SIG-M5 treated with dmso at 0.1 percent for 504 hours (cell line): Measurements from ENCODE around the gene BDP1.
"Not testable (repeated sequence)": the region's sequence is repeated elsewhere in the genome, so short reads cannot be mapped to it uniquely, and the experiment has no call there.

Experiments
- DNase-seq: peaks from one replicate; lab custom pipeline; 2025; ENCODE audit not compliant: unreplicated experiment; lab: John Stamatoyannopoulos, UW

Gene BDP1

GRCh38 chr5:71457106-71457505 lies 1.7 kb downstream of the BDP1 start:
- DNase-seq: no peak

DNA sequence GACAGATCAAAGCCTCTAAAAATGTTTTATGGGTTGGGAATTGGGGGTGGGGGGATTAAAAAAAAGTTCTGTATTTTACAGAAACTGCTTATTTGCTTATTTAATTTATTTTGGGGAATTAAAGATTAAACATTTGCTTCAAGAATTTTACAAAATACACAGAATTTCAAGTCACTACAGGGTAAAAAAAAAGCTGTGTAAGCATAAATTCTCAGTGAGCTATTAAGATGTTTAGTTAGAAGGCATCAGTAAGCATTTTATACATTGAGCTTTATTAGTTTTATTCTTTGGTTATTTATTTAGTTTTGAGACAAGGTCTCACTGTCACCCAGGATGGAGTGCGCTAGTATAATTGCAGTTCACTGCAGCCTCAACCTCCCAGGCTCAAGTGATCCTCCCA lies 5.2 kb downstream of the BDP1 start:
- DNase-seq: no peak

DNA sequence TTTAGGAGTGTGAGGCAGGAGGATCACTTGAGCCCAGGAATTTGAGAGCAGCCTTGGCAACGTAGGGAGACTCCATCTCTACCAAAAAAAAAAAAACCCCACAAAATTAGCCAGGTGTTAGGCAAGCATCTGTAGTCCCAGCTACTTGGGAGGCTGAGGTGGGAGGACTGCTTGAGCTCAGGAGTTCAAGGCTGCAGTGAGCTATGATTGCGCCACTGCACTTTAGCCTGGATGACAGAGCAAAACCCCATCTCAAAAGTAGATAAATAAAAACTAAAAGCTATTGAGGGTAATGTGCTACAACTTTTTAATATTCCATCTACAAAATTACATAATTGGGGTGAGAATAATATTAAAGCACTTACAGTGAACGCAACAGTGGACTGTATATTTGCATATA lies 5.9 kb downstream of the BDP1 start:
- DNase-seq: no peak

DNA sequence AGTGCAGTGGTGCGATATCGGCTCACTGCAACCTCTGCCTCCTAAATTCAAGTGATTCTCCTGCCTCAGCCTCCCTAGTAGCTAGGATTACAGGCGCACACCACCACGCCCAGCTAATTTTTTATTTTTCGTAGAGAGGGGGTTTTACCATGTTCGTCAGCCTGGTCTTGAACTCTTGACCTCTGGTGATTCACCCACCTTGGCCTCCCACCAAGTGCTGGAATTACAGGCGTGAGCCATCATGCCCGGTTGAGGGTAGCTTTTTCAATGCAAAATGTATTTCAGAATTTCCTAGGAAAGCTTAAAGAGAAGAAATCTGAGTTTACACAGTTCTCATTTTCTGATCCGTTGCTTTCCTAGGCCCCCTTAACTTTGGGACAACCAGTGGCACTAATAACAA lies 15.7 kb downstream of the BDP1 start:
- DNase-seq: no peak

GRCh38 chr5:71475788-71476384 lies 20.4 kb downstream of the BDP1 start:
- DNase-seq: peak; percentile 72

- DNase-seq: no peak
Measured at GRCh38 chr5:71481441-71481840, 26.0 kb downstream of the BDP1 start.

DNA sequence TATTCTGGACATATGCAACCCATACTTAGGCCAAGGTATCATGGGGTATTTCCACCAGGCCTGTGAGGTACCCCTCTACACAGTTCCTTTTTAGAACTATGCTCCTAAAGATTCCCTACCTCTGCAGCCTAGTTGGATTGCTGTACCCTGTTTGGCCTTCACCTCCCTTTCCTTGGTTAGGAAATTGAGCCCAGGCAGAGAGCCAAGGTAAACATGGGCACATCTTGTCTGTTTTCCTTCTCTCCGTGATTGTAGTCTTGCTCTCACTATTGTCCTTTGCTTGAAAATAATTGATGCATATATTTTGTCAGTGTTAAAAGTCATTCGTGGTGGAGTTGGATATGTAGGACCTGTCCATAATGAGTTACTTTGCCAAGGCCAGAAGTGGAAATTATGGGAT lies 26.7 kb downstream of the BDP1 start:
- DNase-seq: no peak

- DNase-seq: no peak
Measured at GRCh38 chr5:71483355-71483754, 27.9 kb downstream of the BDP1 start.

DNA sequence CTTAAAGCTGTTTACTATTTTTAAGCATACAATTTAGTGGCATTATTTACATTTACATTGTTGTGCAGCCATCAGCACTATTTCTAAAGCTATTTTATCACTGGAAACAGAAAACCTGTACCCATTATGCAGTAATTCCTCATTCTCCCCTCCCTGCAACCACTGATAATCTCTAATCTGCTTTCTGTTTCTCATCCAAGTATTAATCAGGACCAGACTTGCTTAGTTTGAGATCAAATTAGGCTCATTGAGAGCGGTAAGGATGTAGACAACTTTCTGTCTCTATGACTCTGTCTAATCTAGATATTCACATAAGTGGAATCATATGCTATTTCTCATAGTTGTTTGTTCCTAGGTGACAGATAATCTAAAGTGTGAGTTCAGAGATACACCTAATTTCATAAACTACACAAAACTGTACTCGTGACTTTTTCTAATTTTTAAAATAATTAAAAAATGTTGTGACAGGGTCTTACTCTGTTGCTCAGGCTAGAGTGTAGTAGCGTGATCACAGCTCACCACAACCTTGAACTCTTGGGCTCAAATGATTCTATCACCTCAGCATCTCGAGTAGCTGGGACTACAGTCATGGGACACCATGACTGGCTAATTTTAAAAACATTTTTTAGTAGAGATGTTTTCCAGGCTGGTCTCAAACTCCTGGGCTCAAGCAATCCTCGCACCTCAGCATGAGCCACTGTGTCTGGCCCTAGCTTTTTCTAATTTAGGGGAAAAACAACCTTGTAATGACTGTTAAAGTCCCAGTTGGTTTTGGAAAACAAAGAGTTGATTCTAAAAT lies 37.6 kb downstream of the BDP1 start:
- DNase-seq: no peak

- not testable (repeated sequence) for DNase-seq
Measured at GRCh38 chr5:71494202-71494601, 38.8 kb downstream of the BDP1 start.

DNA sequence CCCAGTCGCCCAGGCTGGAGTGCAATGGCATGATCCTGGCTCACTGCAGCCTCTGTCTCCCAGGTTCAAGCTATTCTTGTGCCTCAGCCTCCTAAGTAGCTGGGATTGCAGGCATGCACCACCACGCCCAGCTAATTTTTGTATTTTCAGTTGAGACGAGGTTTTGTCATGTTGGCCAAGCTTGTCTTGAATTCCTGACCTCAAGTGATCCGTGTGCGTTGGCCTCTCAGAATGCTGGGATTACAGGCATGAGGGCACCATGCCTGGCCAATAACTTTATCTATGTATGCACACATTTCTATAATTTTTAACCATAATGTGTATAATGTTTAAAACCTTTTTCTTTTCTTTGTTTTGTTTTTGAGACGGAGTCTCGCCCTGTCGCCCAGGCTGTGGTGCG lies 43.3 kb downstream of the BDP1 start:
- not testable (repeated sequence) for DNase-seq

GRCh38 chr5:71503536-71503935 lies 48.1 kb downstream of the BDP1 start:
- no peak for DNase-seq

DNA sequence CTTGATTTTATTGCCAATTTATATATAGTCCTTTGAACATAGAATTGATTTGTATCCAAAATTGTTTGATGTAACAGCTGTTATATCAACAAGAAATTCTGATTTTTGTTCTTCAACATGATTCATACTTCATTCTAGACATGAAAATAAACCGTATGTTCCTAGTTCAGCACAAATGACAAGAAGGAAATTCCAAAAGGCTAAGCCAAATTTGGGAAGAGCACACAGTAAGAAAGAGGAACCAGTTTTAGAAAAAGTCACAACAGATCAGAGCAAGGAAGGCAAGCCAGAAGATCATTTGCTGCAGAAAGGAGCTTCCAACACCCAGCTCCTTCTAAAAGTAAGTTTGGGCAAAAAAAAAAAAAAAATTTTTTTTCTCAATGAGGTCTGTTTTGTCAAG lies 66.7 kb downstream of the BDP1 start:
- no peak for DNase-seq

- DNase-seq: not testable (repeated sequence)
Measured at GRCh38 chr5:71525611-71526010, 70.2 kb downstream of the BDP1 start.

- DNase-seq: peak; percentile 9
Measured at GRCh38 chr5:71528206-71528605, 72.8 kb downstream of the BDP1 start.

DNA sequence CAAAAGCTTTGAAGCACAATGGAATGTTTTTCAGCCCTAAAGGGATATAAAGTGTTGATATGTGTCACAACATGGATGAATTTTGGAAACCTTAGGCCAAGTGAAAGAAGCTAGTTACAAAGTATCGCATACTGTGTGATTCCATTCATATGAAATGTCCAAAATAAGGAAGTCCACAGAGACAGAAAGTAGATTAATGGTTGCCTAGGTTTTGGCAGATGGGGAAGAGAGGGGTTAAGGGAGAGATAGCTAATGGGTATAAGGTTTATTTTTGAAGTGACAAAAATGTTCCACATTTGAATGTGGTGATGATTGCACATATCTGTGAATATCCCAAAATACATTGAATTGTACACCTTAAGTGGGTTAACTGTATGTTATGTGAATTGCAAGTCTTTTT lies 74.2 kb downstream of the BDP1 start:
- peak; percentile 37 for DNase-seq

GRCh38 chr5:71533142-71533541 lies 77.7 kb downstream of the BDP1 start:
- DNase-seq: peak; percentile 15

- peak; percentile 21 for DNase-seq
Measured at GRCh38 chr5:71533615-71534014, 78.2 kb downstream of the BDP1 start.

DNA sequence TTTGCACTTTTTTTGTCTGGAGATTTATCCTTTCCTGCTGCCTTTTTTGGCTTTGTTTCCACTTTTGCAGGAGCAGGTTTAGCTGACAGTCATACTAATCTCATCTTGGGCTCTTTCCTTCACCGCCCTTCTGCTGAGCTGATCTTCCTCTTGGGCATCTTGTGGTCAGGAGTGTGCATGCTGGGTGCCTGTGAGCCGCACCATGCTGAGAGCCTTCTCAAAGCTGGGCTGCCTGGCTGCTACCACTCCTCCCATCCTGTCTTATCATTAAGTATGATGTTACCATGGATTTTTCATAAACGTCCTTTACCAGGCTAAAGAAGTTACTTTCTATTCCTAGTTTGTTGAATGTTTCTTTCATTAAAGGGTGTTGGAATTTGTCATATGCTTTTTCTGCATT lies 82.2 kb downstream of the BDP1 start:
- DNase-seq: no peak

GRCh38 chr5:71550885-71551284 lies 95.4 kb downstream of the BDP1 start:
- not testable (repeated sequence) for DNase-seq

- not testable (repeated sequence) for DNase-seq
Measured at GRCh38 chr5:71551582-71551981, 96.1 kb downstream of the BDP1 start.

- not testable (repeated sequence) for DNase-seq
Measured at GRCh38 chr5:71552026-71552749, 96.7 kb downstream of the BDP1 start.
